Globus pallidus (tissue), 1 donor: ENCODE measurements around the gene PSAT1.

Experiments
- DNase-seq: peaks from one replicate; pipeline ENCODE4 v3.0.0-alpha.2; 2015; ENCODE audit warnings: low spot score

The PSAT1 gene

GRCh38 chr9:78365748-78366697, 69.1 kb downstream of the PSAT1 start:
- no peak for DNase-seq

DNA sequence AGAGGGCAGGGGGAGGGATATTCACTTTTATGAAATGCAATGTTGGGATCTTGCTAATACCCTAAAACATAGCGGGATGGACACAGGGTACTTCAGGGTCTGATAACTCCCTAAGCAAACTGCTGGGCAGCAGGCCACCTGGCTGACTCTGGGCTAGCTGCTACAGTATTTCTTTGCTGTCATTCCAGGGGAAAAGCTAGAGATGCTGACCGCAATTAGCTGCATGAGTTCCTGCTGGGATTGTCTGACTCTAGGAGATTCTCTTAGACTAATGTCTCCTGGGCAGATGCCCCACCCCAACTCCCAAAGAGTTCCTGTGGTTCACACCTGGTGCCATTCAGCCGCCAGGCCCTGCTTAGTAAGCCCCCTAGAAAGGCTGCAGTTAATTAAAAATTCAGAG, 69.9 kb downstream of the PSAT1 start:
- DNase-seq: no peak

- no peak for DNase-seq
Observed at GRCh38 chr9:78368236-78368635, 71.3 kb downstream of the PSAT1 start.

- DNase-seq: peak; percentile 79
Observed at GRCh38 chr9:78369639-78370219, 72.8 kb downstream of the PSAT1 start.

- DNase-seq: no peak
Observed at GRCh38 chr9:78370991-78371390, 74.1 kb downstream of the PSAT1 start.

- DNase-seq: no peak
Observed at GRCh38 chr9:78371981-78372380, 75.1 kb downstream of the PSAT1 start.
